GM23338 (cell line): ENCODE data around the gene ACSL6. TPM values are rescaled to one million over a fixed set of nuclear protein-coding genes. Genes with fewer than 3 reads are reported as not detected.

Source experiments
- ATAC-seq: fragments of 200-7000 bp; cut with Tn5 transposase; 3 replicates; pipeline ENCODE4 v1.9.1; 2020
- DNase-seq: peaks from one replicate; pipeline ENCODE4 v3.0.0-alpha.2; 2015; ENCODE audit warnings: low spot score
- H2AFZ ChIP-seq: fragments of 200-600 bp; sonication (generic); 2 replicates; pipeline ENCODE4 v1.8.0; 2016; ENCODE audit warnings: antibody characterized with exemption, mild to moderate bottlenecking, moderate library complexity
- H3F3A ChIP-seq: fragments of 200-600 bp; sonication (generic); replicated peaks from 2 replicates; pipeline ENCODE4 v1.8.0; 2017; ENCODE audit warnings: antibody characterized with exemption, mixed run types, low read depth
- H3K27ac ChIP-seq: fragments of 200-600 bp; sonication (generic); 2 replicates; pipeline ENCODE4 v1.6.1; 2016; ENCODE audit warnings: low read depth
- H3K27me3 ChIP-seq: fragments of 200-600 bp; sonication (generic); 2 replicates; pipeline ENCODE4 v1.8.0; 2016; ENCODE audit warnings: mild to moderate bottlenecking, mixed run types, moderate library complexity; ENCODE audit not compliant: insufficient read depth
- H3K36me3 ChIP-seq: fragments of 200-600 bp; sonication (generic); 2 replicates; pipeline ENCODE4 v1.8.0; 2016; ENCODE audit warnings: mild to moderate bottlenecking; ENCODE audit not compliant: insufficient read depth
- H3K4me1 ChIP-seq: fragments of 200-600 bp; sonication (generic); 2 replicates; pipeline ENCODE4 v1.8.0; 2016; ENCODE audit warnings: mild to moderate bottlenecking, moderate library complexity; ENCODE audit not compliant: insufficient read depth
- H3K4me2 ChIP-seq: fragments of 200-600 bp; sonication (generic); 2 replicates; pipeline ENCODE4 v1.7.1; 2017; ENCODE audit warnings: mixed run types
- H3K4me3 ChIP-seq: fragments of 200-600 bp; sonication (generic); 2 replicates; pipeline ENCODE4 v1.6.1; 2016; ENCODE audit warnings: mixed run types
- H3K79me2 ChIP-seq: fragments of 200-600 bp; sonication (generic); replicated peaks from 2 replicates; pipeline ENCODE4 v1.8.0; 2017; ENCODE audit warnings: mild to moderate bottlenecking; ENCODE audit not compliant: insufficient read depth
- H3K9me2 ChIP-seq: fragments of 200-600 bp; sonication (generic); 2 replicates; pipeline ENCODE4 v1.8.0; 2017; ENCODE audit not compliant: insufficient read depth
- H4K20me1 ChIP-seq: fragments of 200-600 bp; sonication (generic); replicated peaks from 2 replicates; pipeline ENCODE4 v1.8.0; 2017; ENCODE audit warnings: mild to moderate bottlenecking; ENCODE audit not compliant: insufficient read depth
- H3K27ac Mint-ChIP-seq: 2 replicates; pipeline ENCODE4 v1.8.0; 2020; ENCODE audit warnings: inconsistent platforms, mild to moderate bottlenecking, moderate library complexity, mixed read lengths
- H3K27me3 Mint-ChIP-seq: 3 replicates; pipeline ENCODE4 v1.8.0; 2022; ENCODE audit warnings: low read depth, mild to moderate bottlenecking, moderate library complexity, mixed read lengths, inconsistent platforms; ENCODE audit not compliant: insufficient read depth, poor library complexity
- H3K36me3 Mint-ChIP-seq: 3 replicates; pipeline ENCODE4 v1.8.0; 2021; ENCODE audit warnings: low read depth, mild to moderate bottlenecking, inconsistent platforms, moderate library complexity, mixed read lengths
- H3K4me1 Mint-ChIP-seq: 3 replicates; pipeline ENCODE4 v1.8.0; 2020; ENCODE audit warnings: mild to moderate bottlenecking, inconsistent platforms, mixed read lengths
- H3K4me3 Mint-ChIP-seq: 3 replicates; pipeline ENCODE4 v1.8.0; 2021; ENCODE audit warnings: moderate library complexity, mild to moderate bottlenecking, inconsistent platforms, mixed read lengths
- H3K9me3 Mint-ChIP-seq: 3 replicates; pipeline ENCODE4 v1.8.0; 2020; ENCODE audit warnings: moderate library complexity, mild to moderate bottlenecking, inconsistent platforms, mixed read lengths
- EZH2phosphoT487 ChIP-seq: fragments of 200-600 bp; sonication (generic); IDR thresholded peaks from one replicate; pipeline ENCODE4 v1.8.1; 2018; ENCODE audit warnings: antibody characterized with exemption; ENCODE audit not compliant: unreplicated experiment
- long read RNA-seq: library from polyadenylated mRNA; unstranded; transcript quantifications from one replicate; pipeline ENCODE4 v2.0.0, GENCODE V29; 2020; ENCODE audit not compliant: unreplicated experiment
- polyA plus RNA-seq: library from polyadenylated mRNA; unstranded; fragments of >200 nt; fragmentation: Nextera tagmentation; extraction: Ambion mirVana; gene quantifications from 2 replicates; pipeline ENCODE4 v1.2.1, GENCODE V29; 2016
- total RNA-seq: library from RNA; depleted of rRNA; stranded (reverse); fragments of >200 nt; shearing (Covaris generic); gene quantifications from 2 replicates; pipeline ENCODE4 v1.2.3, GENCODE V29; 2014; rRNA removed
- TF ChIP-seq, protein P1 (sequence below), 2 experiments: fragments of 200-600 bp in 1 of 2; sonication (generic) in 1 of 2; conservative IDR thresholded peaks; 2 replicates each; pipeline versions ENCODE4 v1.5.1 to v1.6.1; 2016 to 2017; ENCODE audit warnings: antibody characterized with exemption in 2 of 2, low read depth in 2 of 2, mild to moderate bottlenecking in 2 of 2, moderate library complexity in 1 of 2
- TF ChIP-seq, protein P2 (sequence below): IDR thresholded peaks from one replicate; pipeline ENCODE4 v1.6.1; 2018; ENCODE audit warnings: antibody characterized with exemption; ENCODE audit not compliant: unreplicated experiment
- TF ChIP-seq, protein P3 (sequence below): fragments of 250-450 bp; sonication (Bioruptor Pico); IDR thresholded peaks from 2 replicates; pipeline ENCODE4 v1.5.0; 2020; ENCODE audit warnings: mild to moderate bottlenecking, moderate library complexity

The ACSL6 gene, protein sequence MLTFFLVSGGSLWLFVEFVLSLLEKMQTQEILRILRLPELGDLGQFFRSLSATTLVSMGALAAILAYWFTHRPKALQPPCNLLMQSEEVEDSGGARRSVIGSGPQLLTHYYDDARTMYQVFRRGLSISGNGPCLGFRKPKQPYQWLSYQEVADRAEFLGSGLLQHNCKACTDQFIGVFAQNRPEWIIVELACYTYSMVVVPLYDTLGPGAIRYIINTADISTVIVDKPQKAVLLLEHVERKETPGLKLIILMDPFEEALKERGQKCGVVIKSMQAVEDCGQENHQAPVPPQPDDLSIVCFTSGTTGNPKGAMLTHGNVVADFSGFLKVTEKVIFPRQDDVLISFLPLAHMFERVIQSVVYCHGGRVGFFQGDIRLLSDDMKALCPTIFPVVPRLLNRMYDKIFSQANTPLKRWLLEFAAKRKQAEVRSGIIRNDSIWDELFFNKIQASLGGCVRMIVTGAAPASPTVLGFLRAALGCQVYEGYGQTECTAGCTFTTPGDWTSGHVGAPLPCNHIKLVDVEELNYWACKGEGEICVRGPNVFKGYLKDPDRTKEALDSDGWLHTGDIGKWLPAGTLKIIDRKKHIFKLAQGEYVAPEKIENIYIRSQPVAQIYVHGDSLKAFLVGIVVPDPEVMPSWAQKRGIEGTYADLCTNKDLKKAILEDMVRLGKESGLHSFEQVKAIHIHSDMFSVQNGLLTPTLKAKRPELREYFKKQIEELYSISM
- total RNA-seq (3.6 and 4.6 TPM in 2 replicates), polyA plus RNA-seq (0.76 and 1.1 TPM in 2 replicates)
- long read RNA-seq: 0 reads

DNA sequence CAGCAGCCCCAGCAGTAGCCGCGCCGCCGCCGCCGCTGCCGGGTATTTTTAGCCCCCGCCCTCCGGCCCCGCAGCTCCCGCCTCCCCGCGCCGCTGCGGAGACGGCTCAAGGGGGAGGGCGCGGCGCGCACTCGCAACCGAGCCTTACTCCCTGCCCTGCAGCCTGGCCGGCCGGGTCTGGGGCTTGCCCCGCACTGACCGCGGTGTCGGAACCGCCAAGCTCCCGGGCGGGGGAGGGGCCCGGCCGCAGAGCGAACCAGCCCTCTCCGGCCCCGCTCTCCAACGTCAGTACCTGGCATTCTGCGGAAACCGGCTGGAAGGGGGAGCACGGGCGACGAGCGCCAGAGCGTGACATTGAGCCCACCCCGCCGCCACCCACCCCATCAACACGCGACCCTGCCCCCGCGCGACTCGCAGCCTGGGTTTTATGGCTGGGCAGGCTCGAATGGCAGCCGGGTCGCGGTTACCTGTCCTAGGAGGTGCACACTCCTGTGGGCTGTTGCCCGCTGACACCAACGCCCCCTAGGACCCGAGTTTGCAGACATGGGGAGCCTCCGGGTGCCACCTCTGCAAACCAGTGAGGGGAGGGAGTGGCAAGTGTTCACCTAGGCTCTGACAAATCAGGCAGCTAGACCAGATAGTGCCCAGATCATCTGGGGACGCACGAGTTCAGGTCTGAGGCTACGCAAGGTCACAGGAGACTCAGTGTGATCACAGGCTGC, at the start of gene ACSL6:
Gene ACSL6, minus strand, starts transcription at position 37 of the 722 bp plus-strand sequence. CDS start 105 bp downstream, outside the sequence.
- H3F3A ChIP-seq: no peaks in the 10 kb centered on the region
- H3K27ac ChIP-seq: no peak within 1 kb of the TSS
- H3K27me3 ChIP-seq: peaks cover 25% of the 10 kb centered on the region
- peaks cover 8% of the 10 kb centered on the region; the same call in 1 of the 2 replicates for H3K4me1 ChIP-seq
- Mint-ChIP-seq H3K4me1 (peaks cover 22% of the 10 kb centered on the region), H3K27me3 (peaks cover 32% of the 10 kb centered on the region), H3K36me3 (no peaks in the 10 kb centered on the region), H3K27ac (no peak within 1 kb of the TSS), H3K4me3 (peak within 1 kb of the TSS; percentile 88), H3K9me3 (no peaks in the 10 kb centered on the region)
- no peaks in the 10 kb centered on the region for H3K79me2 ChIP-seq
- peak within 1 kb of the TSS; percentile 99 for H2AFZ ChIP-seq
- ATAC-seq: peak; percentile 60
- DNase-seq: peak; percentile 62
- H4K20me1 ChIP-seq: no peaks in the 10 kb centered on the region
- peak within 1 kb of the TSS; percentile 78 for H3K4me3 ChIP-seq
- peak within 1 kb of the TSS; percentile 97 for H3K4me2 ChIP-seq
- H3K36me3 ChIP-seq: no peaks in the 10 kb centered on the region
- H3K9me2 ChIP-seq: no peaks in the 10 kb centered on the region
- TF ChIP-seq, protein P1, sequence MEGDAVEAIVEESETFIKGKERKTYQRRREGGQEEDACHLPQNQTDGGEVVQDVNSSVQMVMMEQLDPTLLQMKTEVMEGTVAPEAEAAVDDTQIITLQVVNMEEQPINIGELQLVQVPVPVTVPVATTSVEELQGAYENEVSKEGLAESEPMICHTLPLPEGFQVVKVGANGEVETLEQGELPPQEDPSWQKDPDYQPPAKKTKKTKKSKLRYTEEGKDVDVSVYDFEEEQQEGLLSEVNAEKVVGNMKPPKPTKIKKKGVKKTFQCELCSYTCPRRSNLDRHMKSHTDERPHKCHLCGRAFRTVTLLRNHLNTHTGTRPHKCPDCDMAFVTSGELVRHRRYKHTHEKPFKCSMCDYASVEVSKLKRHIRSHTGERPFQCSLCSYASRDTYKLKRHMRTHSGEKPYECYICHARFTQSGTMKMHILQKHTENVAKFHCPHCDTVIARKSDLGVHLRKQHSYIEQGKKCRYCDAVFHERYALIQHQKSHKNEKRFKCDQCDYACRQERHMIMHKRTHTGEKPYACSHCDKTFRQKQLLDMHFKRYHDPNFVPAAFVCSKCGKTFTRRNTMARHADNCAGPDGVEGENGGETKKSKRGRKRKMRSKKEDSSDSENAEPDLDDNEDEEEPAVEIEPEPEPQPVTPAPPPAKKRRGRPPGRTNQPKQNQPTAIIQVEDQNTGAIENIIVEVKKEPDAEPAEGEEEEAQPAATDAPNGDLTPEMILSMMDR (conservative IDR thresholded peaks at IDR 0.05; ENCODE audit: low read depth in 2 of 2): peak; percentile 15 to 32; a peak in 1 of 4 replicates
- no peak for TF ChIP-seq EZH2phosphoT487
- TF ChIP-seq, protein P2, sequence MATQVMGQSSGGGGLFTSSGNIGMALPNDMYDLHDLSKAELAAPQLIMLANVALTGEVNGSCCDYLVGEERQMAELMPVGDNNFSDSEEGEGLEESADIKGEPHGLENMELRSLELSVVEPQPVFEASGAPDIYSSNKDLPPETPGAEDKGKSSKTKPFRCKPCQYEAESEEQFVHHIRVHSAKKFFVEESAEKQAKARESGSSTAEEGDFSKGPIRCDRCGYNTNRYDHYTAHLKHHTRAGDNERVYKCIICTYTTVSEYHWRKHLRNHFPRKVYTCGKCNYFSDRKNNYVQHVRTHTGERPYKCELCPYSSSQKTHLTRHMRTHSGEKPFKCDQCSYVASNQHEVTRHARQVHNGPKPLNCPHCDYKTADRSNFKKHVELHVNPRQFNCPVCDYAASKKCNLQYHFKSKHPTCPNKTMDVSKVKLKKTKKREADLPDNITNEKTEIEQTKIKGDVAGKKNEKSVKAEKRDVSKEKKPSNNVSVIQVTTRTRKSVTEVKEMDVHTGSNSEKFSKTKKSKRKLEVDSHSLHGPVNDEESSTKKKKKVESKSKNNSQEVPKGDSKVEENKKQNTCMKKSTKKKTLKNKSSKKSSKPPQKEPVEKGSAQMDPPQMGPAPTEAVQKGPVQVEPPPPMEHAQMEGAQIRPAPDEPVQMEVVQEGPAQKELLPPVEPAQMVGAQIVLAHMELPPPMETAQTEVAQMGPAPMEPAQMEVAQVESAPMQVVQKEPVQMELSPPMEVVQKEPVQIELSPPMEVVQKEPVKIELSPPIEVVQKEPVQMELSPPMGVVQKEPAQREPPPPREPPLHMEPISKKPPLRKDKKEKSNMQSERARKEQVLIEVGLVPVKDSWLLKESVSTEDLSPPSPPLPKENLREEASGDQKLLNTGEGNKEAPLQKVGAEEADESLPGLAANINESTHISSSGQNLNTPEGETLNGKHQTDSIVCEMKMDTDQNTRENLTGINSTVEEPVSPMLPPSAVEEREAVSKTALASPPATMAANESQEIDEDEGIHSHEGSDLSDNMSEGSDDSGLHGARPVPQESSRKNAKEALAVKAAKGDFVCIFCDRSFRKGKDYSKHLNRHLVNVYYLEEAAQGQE: peak; percentile 42

DNA sequence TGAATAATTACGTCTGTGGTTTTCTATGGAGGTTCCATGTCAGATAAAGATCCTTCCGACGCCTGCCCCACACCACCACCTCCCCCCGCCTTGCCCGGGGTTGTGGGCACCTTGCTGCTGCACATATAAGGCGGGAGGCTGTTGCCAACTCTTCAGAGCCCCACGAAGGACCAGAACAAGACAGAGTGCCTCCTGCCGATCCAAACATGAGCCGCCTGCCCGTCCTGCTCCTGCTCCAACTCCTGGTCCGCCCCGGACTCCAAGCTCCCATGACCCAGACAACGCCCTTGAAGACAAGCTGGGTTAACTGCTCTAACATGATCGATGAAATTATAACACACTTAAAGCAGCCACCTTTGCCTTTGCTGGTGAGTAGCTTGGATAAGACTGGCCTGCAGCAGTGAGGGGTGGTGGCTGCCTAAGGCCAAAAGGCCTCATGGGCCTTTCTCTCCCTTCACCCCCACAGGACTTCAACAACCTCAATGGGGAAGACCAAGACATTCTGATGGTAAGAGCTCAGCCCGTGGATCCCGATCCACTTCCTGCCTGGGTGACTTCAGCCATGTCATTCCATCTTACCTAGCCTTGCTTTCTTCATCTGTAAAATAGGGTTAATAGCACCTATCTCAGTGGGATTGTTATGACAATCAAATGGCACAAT, 49.2 kb upstream of the ACSL6 start, which contains the start of gene IL3:
Gene IL3, plus strand, starts transcription at position 155 of the 661 bp plus-strand sequence. Its CDS starts 52 bp downstream, at position 207.
- Histone ChIP-seq H3K79me2 (no peaks in the 10 kb centered on the region), H3K4me1 (no peaks in the 10 kb centered on the region), H4K20me1 (no peaks in the 10 kb centered on the region), H2AFZ (no peak within 1 kb of the TSS), H3K4me3 (no peak within 1 kb of the TSS), H3F3A (no peaks in the 10 kb centered on the region), H3K4me2 (no peak within 1 kb of the TSS), H3K27me3 (no peaks in the 10 kb centered on the region), H3K36me3 (no peaks in the 10 kb centered on the region), H3K27ac (no peak within 1 kb of the TSS), H3K9me2 (no peaks in the 10 kb centered on the region; the same call in 1 of the 2 replicates)
- Mint-ChIP-seq H3K27me3 (peaks cover 11% of the 10 kb centered on the region), H3K9me3 (no peaks in the 10 kb centered on the region), H3K27ac (peak within 1 kb of the TSS; percentile 48; the same call in 1 of the 2 replicates), H3K4me1 (peaks cover 8% of the 10 kb centered on the region), H3K4me3 (no peak within 1 kb of the TSS), H3K36me3 (no peaks in the 10 kb centered on the region; the same call in 2 of the 3 replicates)
- ATAC-seq: no peak
- no peak for DNase-seq
- TF ChIP-seq, protein P3, sequence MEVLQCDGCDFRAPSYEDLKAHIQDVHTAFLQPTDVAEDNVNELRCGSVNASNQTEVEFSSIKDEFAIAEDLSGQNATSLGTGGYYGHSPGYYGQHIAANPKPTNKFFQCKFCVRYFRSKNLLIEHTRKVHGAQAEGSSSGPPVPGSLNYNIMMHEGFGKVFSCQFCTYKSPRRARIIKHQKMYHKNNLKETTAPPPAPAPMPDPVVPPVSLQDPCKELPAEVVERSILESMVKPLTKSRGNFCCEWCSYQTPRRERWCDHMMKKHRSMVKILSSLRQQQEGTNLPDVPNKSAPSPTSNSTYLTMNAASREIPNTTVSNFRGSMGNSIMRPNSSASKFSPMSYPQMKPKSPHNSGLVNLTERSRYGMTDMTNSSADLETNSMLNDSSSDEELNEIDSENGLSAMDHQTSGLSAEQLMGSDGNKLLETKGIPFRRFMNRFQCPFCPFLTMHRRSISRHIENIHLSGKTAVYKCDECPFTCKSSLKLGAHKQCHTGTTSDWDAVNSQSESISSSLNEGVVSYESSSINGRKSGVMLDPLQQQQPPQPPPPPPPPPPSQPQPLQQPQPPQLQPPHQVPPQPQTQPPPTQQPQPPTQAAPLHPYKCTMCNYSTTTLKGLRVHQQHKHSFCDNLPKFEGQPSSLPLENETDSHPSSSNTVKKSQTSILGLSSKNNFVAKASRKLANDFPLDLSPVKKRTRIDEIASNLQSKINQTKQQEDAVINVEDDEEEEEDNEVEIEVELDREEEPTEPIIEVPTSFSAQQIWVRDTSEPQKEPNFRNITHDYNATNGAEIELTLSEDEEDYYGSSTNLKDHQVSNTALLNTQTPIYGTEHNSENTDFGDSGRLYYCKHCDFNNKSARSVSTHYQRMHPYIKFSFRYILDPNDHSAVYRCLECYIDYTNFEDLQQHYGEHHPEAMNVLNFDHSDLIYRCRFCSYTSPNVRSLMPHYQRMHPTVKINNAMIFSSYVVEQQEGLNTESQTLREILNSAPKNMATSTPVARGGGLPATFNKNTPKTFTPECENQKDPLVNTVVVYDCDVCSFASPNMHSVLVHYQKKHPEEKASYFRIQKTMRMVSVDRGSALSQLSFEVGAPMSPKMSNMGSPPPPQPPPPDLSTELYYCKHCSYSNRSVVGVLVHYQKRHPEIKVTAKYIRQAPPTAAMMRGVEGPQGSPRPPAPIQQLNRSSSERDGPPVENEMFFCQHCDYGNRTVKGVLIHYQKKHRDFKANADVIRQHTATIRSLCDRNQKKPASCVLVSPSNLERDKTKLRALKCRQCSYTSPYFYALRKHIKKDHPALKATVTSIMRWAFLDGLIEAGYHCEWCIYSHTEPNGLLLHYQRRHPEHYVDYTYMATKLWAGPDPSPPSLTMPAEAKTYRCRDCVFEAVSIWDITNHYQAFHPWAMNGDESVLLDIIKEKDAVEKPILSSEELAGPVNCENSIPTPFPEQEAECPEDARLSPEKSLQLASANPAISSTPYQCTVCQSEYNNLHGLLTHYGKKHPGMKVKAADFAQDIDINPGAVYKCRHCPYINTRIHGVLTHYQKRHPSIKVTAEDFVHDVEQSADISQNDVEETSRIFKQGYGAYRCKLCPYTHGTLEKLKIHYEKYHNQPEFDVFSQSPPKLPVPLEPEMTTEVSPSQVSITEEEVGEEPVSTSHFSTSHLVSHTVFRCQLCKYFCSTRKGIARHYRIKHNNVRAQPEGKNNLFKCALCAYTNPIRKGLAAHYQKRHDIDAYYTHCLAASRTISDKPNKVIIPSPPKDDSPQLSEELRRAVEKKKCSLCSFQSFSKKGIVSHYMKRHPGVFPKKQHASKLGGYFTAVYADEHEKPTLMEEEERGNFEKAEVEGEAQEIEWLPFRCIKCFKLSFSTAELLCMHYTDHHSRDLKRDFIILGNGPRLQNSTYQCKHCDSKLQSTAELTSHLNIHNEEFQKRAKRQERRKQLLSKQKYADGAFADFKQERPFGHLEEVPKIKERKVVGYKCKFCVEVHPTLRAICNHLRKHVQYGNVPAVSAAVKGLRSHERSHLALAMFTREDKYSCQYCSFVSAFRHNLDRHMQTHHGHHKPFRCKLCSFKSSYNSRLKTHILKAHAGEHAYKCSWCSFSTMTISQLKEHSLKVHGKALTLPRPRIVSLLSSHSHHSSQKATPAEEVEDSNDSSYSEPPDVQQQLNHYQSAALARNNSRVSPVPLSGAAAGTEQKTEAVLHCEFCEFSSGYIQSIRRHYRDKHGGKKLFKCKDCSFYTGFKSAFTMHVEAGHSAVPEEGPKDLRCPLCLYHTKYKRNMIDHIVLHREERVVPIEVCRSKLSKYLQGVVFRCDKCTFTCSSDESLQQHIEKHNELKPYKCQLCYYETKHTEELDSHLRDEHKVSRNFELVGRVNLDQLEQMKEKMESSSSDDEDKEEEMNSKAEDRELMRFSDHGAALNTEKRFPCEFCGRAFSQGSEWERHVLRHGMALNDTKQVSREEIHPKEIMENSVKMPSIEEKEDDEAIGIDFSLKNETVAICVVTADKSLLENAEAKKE (CRISPR knock-in tag): no peak
